C4-2B (cell line): Measurements from ENCODE around the gene DUSP16.
"Not testable (repeated sequence)": the region's sequence is repeated elsewhere in the genome, so short reads cannot be mapped to it uniquely, and the experiment has no call there.

Source experiments
- ZFX ChIP-seq: fragments of 450-650 bp; IDR thresholded peaks from 2 replicates; pipeline ENCODE4 v1.6.1; 2017
- TF ChIP-seq, protein P1 (sequence below): fragments of 450-650 bp; conservative IDR thresholded peaks from 2 replicates; pipeline ENCODE4 v1.5.1; 2017; ENCODE audit warnings: mild to moderate bottlenecking

- TF ChIP-seq, protein P1, sequence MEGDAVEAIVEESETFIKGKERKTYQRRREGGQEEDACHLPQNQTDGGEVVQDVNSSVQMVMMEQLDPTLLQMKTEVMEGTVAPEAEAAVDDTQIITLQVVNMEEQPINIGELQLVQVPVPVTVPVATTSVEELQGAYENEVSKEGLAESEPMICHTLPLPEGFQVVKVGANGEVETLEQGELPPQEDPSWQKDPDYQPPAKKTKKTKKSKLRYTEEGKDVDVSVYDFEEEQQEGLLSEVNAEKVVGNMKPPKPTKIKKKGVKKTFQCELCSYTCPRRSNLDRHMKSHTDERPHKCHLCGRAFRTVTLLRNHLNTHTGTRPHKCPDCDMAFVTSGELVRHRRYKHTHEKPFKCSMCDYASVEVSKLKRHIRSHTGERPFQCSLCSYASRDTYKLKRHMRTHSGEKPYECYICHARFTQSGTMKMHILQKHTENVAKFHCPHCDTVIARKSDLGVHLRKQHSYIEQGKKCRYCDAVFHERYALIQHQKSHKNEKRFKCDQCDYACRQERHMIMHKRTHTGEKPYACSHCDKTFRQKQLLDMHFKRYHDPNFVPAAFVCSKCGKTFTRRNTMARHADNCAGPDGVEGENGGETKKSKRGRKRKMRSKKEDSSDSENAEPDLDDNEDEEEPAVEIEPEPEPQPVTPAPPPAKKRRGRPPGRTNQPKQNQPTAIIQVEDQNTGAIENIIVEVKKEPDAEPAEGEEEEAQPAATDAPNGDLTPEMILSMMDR: not testable (repeated sequence)
- not testable (repeated sequence) for TF ChIP-seq ZFX
Measured at GRCh38 chr12:12580716-12581115, 18.1 kb upstream of the DUSP16 start.
